ENCODE measurements around the gene HIPK2.

GRCh38 chr7:139663608-139664177, 114.1 kb downstream of the HIPK2 start:
- TF ChIP-seq POLR2AphosphoS5 (IDR thresholded peaks at IDR 0.05; ENCODE audit: borderline replicate concordance, low read depth, low read length) (no peak), EZH2 (IDR thresholded peaks at IDR 0.05) (no peak), FOXP2 (optimal IDR thresholded peaks at IDR 0.05; ENCODE audit: control extremely low read depth, extremely low read length, insufficient read depth) (no peak)
